ENCODE measurements around the gene NCOA3. TPM values are rescaled to one million over a fixed set of nuclear protein-coding genes. Genes with fewer than 3 reads are reported as not detected.

The NCOA3 gene
- total RNA-seq, 5 donors from 2014 or later (not counting 1 experiment from before 2014, with no cell fraction given) = 64.4 to 89.2 (median 68.9) TPM

GRCh38 chr20:47698142-47698541, 196.5 kb downstream of the NCOA3 start:
- POLR2A ChIA-PET = no interaction called here
- ATAC-seq (replicated peaks in 1 of 4) (no peak), DNase-seq (no peak)
- 85% methylated on average over 5 of the region's 6 CpGs for WGBS (ENCODE audit: insufficient coverage)
- no peak overlapping the region for H3K4me3 ChIP-seq (ENCODE audit: control insufficient read depth in 1 of 2, extremely low read depth in 1 of 2, low read length in 1 of 2)
- no peaks in the 10 kb centered on the region for H3K36me3 Mint-ChIP-seq
- H3K9me3 ChIP-seq = no peaks in the 10 kb centered on the region
- no peaks in the 10 kb centered on the region for H3K27me3 Mint-ChIP-seq
- H3K27me3 ChIP-seq (replicated peaks in 1 of 2; ENCODE audit: control insufficient read depth in 2 of 2, extremely low read depth in 1 of 2, insufficient read depth in 2 of 2, low read length in 1 of 2) = peaks cover 0 to 8% of the 10 kb centered on the region in 2 experiments
- H3K27ac ChIP-seq (ENCODE audit: low read length) = no peak overlapping the region
- H3K36me3 ChIP-seq (ENCODE audit: control insufficient read depth in 2 of 2, extremely low read depth in 1 of 2, insufficient read depth in 1 of 2, low read length in 1 of 2) = no peaks in the 10 kb centered on the region
- no peak overlapping the region for H3K27ac Mint-ChIP-seq
- no peak overlapping the region for H3K4me3 Mint-ChIP-seq
- CTCF ChIA-PET = no interaction called here
- no peaks in the 10 kb centered on the region for H3K9me3 Mint-ChIP-seq
- no peaks in the 10 kb centered on the region for H3K4me1 ChIP-seq (ENCODE audit: control insufficient read depth in 1 of 2, extremely low read depth in 1 of 2, insufficient read depth in 2 of 2, low read length in 2 of 2)
- H3K4me1 Mint-ChIP-seq = peaks cover 5 to 9% (median 6%) of the 10 kb centered on the region in 3 donors

GRCh38 chr20:47699818-47700217, 198.1 kb downstream of the NCOA3 start:
- no peak for ATAC-seq (replicated peaks in 1 of 4)
- H3K27ac Mint-ChIP-seq = no peak overlapping the region
- no CpG with 5 or more reads among the region's 1 CpG for WGBS (ENCODE audit: insufficient coverage)
- H3K4me3 ChIP-seq (ENCODE audit: control insufficient read depth in 1 of 2, extremely low read depth in 1 of 2, low read length in 1 of 2) = no peak overlapping the region
- DNase-seq = no peak
- H3K4me1 Mint-ChIP-seq = peaks cover 5 to 9% (median 6%) of the 10 kb centered on the region in 3 donors
- H3K9me3 Mint-ChIP-seq = no peaks in the 10 kb centered on the region
- H3K4me3 Mint-ChIP-seq = no peak overlapping the region
- ChIA-PET CTCF (no interaction called here), POLR2A (no interaction called here)
- no peaks in the 10 kb centered on the region for H3K9me3 ChIP-seq
- H3K27me3 ChIP-seq (replicated peaks in 1 of 2; ENCODE audit: control insufficient read depth in 2 of 2, extremely low read depth in 1 of 2, insufficient read depth in 2 of 2, low read length in 1 of 2) = peaks cover 0 to 11% of the 10 kb centered on the region in 2 experiments
- H3K27me3 Mint-ChIP-seq = peaks cover 0 to 2% of the 10 kb centered on the region in 2 donors
- H3K4me1 ChIP-seq (ENCODE audit: control insufficient read depth in 1 of 2, extremely low read depth in 1 of 2, insufficient read depth in 2 of 2, low read length in 2 of 2) = no peaks in the 10 kb centered on the region
- H3K36me3 ChIP-seq (ENCODE audit: control insufficient read depth in 2 of 2, extremely low read depth in 1 of 2, insufficient read depth in 1 of 2, low read length in 1 of 2) = no peaks in the 10 kb centered on the region
- H3K36me3 Mint-ChIP-seq = no peaks in the 10 kb centered on the region
- no peak overlapping the region for H3K27ac ChIP-seq (ENCODE audit: low read length)

GRCh38 chr20:47700327-47700726, 198.6 kb downstream of the NCOA3 start:
- no peaks in the 10 kb centered on the region for H3K36me3 Mint-ChIP-seq
- H3K4me3 Mint-ChIP-seq = no peak overlapping the region
- Histone ChIP-seq H3K36me3 (ENCODE audit: control insufficient read depth in 2 of 2, extremely low read depth in 1 of 2, insufficient read depth in 1 of 2, low read length in 1 of 2) (no peaks in the 10 kb centered on the region), H3K9me3 (no peaks in the 10 kb centered on the region), H3K4me3 (ENCODE audit: control insufficient read depth in 1 of 2, extremely low read depth in 1 of 2, low read length in 1 of 2) (no peak overlapping the region), H3K4me1 (ENCODE audit: control insufficient read depth in 1 of 2, extremely low read depth in 1 of 2, insufficient read depth in 2 of 2, low read length in 2 of 2) (no peaks in the 10 kb centered on the region), H3K27me3 (replicated peaks in 1 of 2; ENCODE audit: control insufficient read depth in 2 of 2, extremely low read depth in 1 of 2, insufficient read depth in 2 of 2, low read length in 1 of 2) (peaks cover 0 to 15% of the 10 kb centered on the region in 2 experiments), H3K27ac (ENCODE audit: low read length) (no peak overlapping the region)
- peaks cover 0 to 4% of the 10 kb centered on the region in 2 donors for H3K27me3 Mint-ChIP-seq
- no peaks in the 10 kb centered on the region for H3K9me3 Mint-ChIP-seq
- peaks cover 1 to 6% (median 2%) of the 10 kb centered on the region in 3 donors for H3K4me1 Mint-ChIP-seq
- ChIA-PET CTCF (no interaction called here), POLR2A (no interaction called here)
- H3K27ac Mint-ChIP-seq = no peak overlapping the region
- DNase-seq (no peak), ATAC-seq (replicated peaks in 1 of 4) (no peak)
- WGBS (ENCODE audit: insufficient coverage) = 88% methylated on average over 3 of the region's 7 CpGs

- Mint-ChIP-seq H3K27ac (no peak overlapping the region), H3K9me3 (no peaks in the 10 kb centered on the region), H3K27me3 (peaks cover 0 to 6% of the 10 kb centered on the region in 2 donors), H3K36me3 (no peaks in the 10 kb centered on the region), H3K4me3 (no peak overlapping the region), H3K4me1 (no peaks in the 10 kb centered on the region)
- H3K4me3 ChIP-seq (ENCODE audit: control insufficient read depth in 1 of 2, extremely low read depth in 1 of 2, low read length in 1 of 2) = no peak overlapping the region
- ChIA-PET POLR2A (no interaction called here), CTCF (no interaction called here)
- H3K4me1 ChIP-seq (ENCODE audit: control insufficient read depth in 1 of 2, extremely low read depth in 1 of 2, insufficient read depth in 2 of 2, low read length in 2 of 2) = no peaks in the 10 kb centered on the region
- no peak overlapping the region for H3K27ac ChIP-seq (ENCODE audit: low read length)
- H3K9me3 ChIP-seq = no peaks in the 10 kb centered on the region
- peaks cover 0 to 18% of the 10 kb centered on the region in 2 experiments for H3K27me3 ChIP-seq (replicated peaks in 1 of 2; ENCODE audit: control insufficient read depth in 2 of 2, extremely low read depth in 1 of 2, insufficient read depth in 2 of 2, low read length in 1 of 2)
- H3K36me3 ChIP-seq (ENCODE audit: control insufficient read depth in 2 of 2, extremely low read depth in 1 of 2, insufficient read depth in 1 of 2, low read length in 1 of 2) = no peaks in the 10 kb centered on the region
- no peak for ATAC-seq (replicated peaks in 1 of 4)
- 77% methylated on average over 11 of the region's 15 CpGs for WGBS (ENCODE audit: insufficient coverage)
- DNase-seq = no peak
Measured at GRCh38 chr20:47701612-47702011, 199.9 kb downstream of the NCOA3 start.

GRCh38 chr20:47703748-47704147, 202.1 kb downstream of the NCOA3 start:
- no peak for DNase-seq
- ATAC-seq (replicated peaks in 1 of 4) = no peak
- Histone ChIP-seq H3K9me3 (no peaks in the 10 kb centered on the region), H3K27ac (ENCODE audit: low read length) (no peak overlapping the region), H3K4me1 (ENCODE audit: control insufficient read depth in 1 of 2, extremely low read depth in 1 of 2, insufficient read depth in 2 of 2, low read length in 2 of 2) (no peaks in the 10 kb centered on the region), H3K36me3 (ENCODE audit: control insufficient read depth in 2 of 2, extremely low read depth in 1 of 2, insufficient read depth in 1 of 2, low read length in 1 of 2) (no peaks in the 10 kb centered on the region), H3K27me3 (replicated peaks in 1 of 2; ENCODE audit: control insufficient read depth in 2 of 2, extremely low read depth in 1 of 2, insufficient read depth in 2 of 2, low read length in 1 of 2) (peaks cover 0 to 21% of the 10 kb centered on the region in 2 experiments), H3K4me3 (ENCODE audit: control insufficient read depth in 1 of 2, extremely low read depth in 1 of 2, low read length in 1 of 2) (no peak overlapping the region)
- ChIA-PET POLR2A (no interaction called here), CTCF (interaction anchor here (0.5 to 0.6 kb wide), 2 partner anchors 45 to 917 kb away, joined by 4 to 5 read pairs; no protein-coding TSS in a partner anchor)
- Mint-ChIP-seq H3K27me3 (peaks cover 0 to 6% of the 10 kb centered on the region in 2 donors), H3K36me3 (no peaks in the 10 kb centered on the region), H3K27ac (no peak overlapping the region), H3K4me1 (no peaks in the 10 kb centered on the region), H3K4me3 (no peak overlapping the region), H3K9me3 (no peaks in the 10 kb centered on the region)
- WGBS (ENCODE audit: insufficient coverage) = no CpG with 5 or more reads among the region's 5 CpGs

GRCh38 chr20:47704746-47705496, 203.2 kb downstream of the NCOA3 start:
- Histone ChIP-seq H3K9me3 (no peaks in the 10 kb centered on the region), H3K4me3 (ENCODE audit: control insufficient read depth in 1 of 2, extremely low read depth in 1 of 2, low read length in 1 of 2) (no peak overlapping the region), H3K36me3 (ENCODE audit: control insufficient read depth in 2 of 2, extremely low read depth in 1 of 2, insufficient read depth in 1 of 2, low read length in 1 of 2) (no peaks in the 10 kb centered on the region), H3K4me1 (ENCODE audit: control insufficient read depth in 1 of 2, extremely low read depth in 1 of 2, insufficient read depth in 2 of 2, low read length in 2 of 2) (no peaks in the 10 kb centered on the region), H3K27ac (ENCODE audit: low read length) (no peak overlapping the region), H3K27me3 (replicated peaks in 1 of 2; ENCODE audit: control insufficient read depth in 2 of 2, extremely low read depth in 1 of 2, insufficient read depth in 2 of 2, low read length in 1 of 2) (peaks cover 0 to 23% of the 10 kb centered on the region in 2 experiments)
- ATAC-seq (replicated peaks in 1 of 4) = no peak
- no peak overlapping the region for H3K27ac Mint-ChIP-seq
- DNase-seq = no peak
- ChIA-PET POLR2A (no interaction called here), CTCF (no interaction called here)
- no peak overlapping the region for H3K4me3 Mint-ChIP-seq
- no peaks in the 10 kb centered on the region for H3K4me1 Mint-ChIP-seq
- peaks cover 0 to 9% of the 10 kb centered on the region in 2 donors for H3K27me3 Mint-ChIP-seq
- 41% methylated on average over 10 of the region's 15 CpGs for WGBS (ENCODE audit: insufficient coverage)
- H3K36me3 Mint-ChIP-seq = no peaks in the 10 kb centered on the region
- no peaks in the 10 kb centered on the region for H3K9me3 Mint-ChIP-seq
